Osteocyte (in vitro differentiated cells): ENCODE results near the gene IGSF22. TPM values are rescaled to one million over a fixed set of nuclear protein-coding genes. Genes with fewer than 3 reads are reported as not detected.

Experiments used
- DNase-seq: peaks from one replicate; pipeline ENCODE4 v3.0.0; 2021; ENCODE audit warnings: mixed read lengths; ENCODE audit not compliant: unreplicated experiment; ENCODE audit errors: extremely low spot score
- H3K27ac Mint-ChIP-seq: one replicate; pipeline ENCODE4 v1.8.0; 2021; ENCODE audit warnings: mild to moderate bottlenecking, mixed read lengths; ENCODE audit not compliant: unreplicated experiment
- H3K27me3 Mint-ChIP-seq: one replicate; pipeline ENCODE4 v1.8.0; 2021; ENCODE audit warnings: mixed read lengths; ENCODE audit not compliant: unreplicated experiment
- H3K36me3 Mint-ChIP-seq: one replicate; pipeline ENCODE4 v1.8.0; 2021; ENCODE audit warnings: mixed read lengths; ENCODE audit not compliant: unreplicated experiment
- H3K4me1 Mint-ChIP-seq: one replicate; pipeline ENCODE4 v1.8.0; 2021; ENCODE audit warnings: mixed read lengths; ENCODE audit not compliant: unreplicated experiment
- H3K4me3 Mint-ChIP-seq: one replicate; pipeline ENCODE4 v1.8.0; 2021; ENCODE audit warnings: mild to moderate bottlenecking, moderate library complexity, mixed read lengths; ENCODE audit not compliant: unreplicated experiment
- H3K9me3 Mint-ChIP-seq: one replicate; pipeline ENCODE4 v1.8.0; 2021; ENCODE audit warnings: mixed read lengths; ENCODE audit not compliant: unreplicated experiment
- long read RNA-seq: library from polyadenylated mRNA; unstranded; transcript quantifications from one replicate; pipeline ENCODE4 v2.0.0, GENCODE V29; 2021
- total RNA-seq: library from RNA; stranded (reverse); gene quantifications from 2 replicates; pipeline ENCODE4 v1.2.1, GENCODE V29; 2021
- TF ChIP-seq, protein P1 (sequence below): fragments of 200-600 bp; sonication (generic); IDR thresholded peaks from 2 replicates; pipeline ENCODE4 v1.5.0; 2021; ENCODE audit warnings: antibody characterized with exemption, mild to moderate bottlenecking, moderate library complexity

The IGSF22 gene
- not detected in 2 replicates for total RNA-seq
- long read RNA-seq = 0 reads

DNA sequence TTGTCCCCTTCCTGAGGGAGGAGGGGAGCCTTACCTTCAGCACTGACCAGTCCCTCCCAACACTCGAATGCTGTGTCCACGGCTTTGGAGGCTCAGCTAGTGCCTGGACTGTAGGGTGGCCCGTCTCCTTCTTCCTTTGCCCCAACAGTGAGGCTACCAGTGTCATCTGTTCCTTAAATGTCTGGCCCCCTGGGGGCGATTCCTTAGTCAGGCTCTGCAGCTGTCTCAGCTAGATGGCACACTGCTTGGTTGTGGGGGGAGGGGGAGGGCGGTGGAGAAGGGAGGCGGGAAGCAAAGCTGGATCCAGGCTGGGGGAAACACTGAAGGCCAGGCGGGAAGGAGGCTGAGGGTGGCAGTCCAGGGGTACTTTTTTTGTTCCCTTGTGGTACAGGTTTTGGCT, at the start of gene IGSF22:
Gene IGSF22 (minus strand): TSS at position 149 of the 400 bp plus-strand sequence. CDS start 1,952 bp downstream, outside the sequence.
- Mint-ChIP-seq H3K36me3 (no peaks in the 10 kb centered on the region), H3K27me3 (peaks cover 16% of the 10 kb centered on the region), H3K9me3 (no peaks in the 10 kb centered on the region), H3K4me3 (no peak within 1 kb of the TSS), H3K27ac (no peak within 1 kb of the TSS), H3K4me1 (peaks cover 13% of the 10 kb centered on the region)
- DNase-seq = no peak
- TF ChIP-seq, protein P1, sequence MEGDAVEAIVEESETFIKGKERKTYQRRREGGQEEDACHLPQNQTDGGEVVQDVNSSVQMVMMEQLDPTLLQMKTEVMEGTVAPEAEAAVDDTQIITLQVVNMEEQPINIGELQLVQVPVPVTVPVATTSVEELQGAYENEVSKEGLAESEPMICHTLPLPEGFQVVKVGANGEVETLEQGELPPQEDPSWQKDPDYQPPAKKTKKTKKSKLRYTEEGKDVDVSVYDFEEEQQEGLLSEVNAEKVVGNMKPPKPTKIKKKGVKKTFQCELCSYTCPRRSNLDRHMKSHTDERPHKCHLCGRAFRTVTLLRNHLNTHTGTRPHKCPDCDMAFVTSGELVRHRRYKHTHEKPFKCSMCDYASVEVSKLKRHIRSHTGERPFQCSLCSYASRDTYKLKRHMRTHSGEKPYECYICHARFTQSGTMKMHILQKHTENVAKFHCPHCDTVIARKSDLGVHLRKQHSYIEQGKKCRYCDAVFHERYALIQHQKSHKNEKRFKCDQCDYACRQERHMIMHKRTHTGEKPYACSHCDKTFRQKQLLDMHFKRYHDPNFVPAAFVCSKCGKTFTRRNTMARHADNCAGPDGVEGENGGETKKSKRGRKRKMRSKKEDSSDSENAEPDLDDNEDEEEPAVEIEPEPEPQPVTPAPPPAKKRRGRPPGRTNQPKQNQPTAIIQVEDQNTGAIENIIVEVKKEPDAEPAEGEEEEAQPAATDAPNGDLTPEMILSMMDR = no peak

DNA sequence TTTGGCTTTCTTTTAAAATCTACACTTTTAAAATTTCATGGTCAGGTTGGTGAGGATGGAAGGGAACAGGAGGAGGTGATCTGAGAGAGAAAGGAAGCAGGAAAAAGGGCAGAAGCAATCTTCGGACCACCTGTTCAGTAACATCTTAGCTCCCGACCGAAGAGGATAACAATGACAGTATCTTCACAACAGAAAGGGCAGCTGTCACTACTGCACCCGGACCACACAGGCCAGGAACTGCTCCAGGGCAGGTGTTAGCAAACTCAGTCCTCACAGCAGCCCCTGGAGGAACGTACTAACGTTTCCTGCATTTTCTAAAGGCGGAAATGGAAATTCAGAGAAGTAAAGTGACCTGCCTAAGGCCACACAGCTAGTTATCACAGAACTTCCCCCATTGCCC, 48.8 kb upstream of the IGSF22 start:
- Mint-ChIP-seq H3K27ac (no peak overlapping the region), H3K4me3 (no peak overlapping the region), H3K27me3 (peaks cover 7% of the 10 kb centered on the region), H3K4me1 (no peaks in the 10 kb centered on the region), H3K36me3 (no peaks in the 10 kb centered on the region), H3K9me3 (no peaks in the 10 kb centered on the region)
- TF ChIP-seq, protein P1 = no peak
- no peak for DNase-seq

DNA sequence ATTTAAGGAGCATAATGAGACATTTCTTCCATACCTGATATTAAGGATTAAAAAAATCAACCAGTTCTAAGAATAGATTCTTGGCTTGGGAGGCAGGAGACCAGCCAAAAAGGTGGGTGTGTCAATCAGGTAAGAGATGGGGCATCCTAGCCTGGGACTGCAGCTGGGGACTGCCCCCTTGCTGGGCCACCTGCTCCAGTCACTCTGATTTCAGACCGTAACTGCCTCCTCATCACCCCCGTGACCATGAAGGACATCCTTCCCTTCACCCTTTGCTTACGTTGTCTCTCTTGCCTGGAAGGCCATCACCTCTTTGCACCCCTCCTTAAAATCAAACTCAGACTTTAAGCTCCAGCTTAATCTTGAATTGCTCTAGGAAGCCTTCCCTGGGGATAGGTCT, 47.7 kb upstream of the IGSF22 start:
- TF ChIP-seq, protein P1 = no peak
- no peak for DNase-seq
- Mint-ChIP-seq H3K4me3 (no peak overlapping the region), H3K9me3 (no peaks in the 10 kb centered on the region), H3K27me3 (peaks cover 7% of the 10 kb centered on the region), H3K36me3 (no peaks in the 10 kb centered on the region), H3K4me1 (no peaks in the 10 kb centered on the region), H3K27ac (no peak overlapping the region)

DNA sequence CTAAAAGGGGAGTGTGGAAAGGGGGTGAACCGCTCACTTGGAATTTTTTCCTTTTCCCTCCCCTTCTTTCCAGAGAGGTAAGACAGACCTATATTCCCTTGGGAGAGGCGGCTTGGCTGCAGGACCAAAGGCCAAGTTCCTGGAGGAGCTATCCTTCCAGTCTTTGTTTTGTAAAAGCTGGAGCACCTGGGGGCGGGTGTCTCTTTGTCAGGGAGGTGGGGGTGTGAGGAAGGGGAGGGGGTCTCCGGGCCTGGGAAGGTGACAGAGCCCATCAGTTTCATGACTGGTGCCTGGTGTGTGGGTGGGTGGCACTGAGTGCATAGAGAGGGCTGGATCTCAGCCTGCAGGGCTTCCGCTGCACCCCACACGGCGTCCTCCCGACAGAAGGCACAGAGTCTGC, 47.1 kb upstream of the IGSF22 start:
- Mint-ChIP-seq H3K36me3 (no peaks in the 10 kb centered on the region), H3K27ac (no peak overlapping the region), H3K4me1 (no peaks in the 10 kb centered on the region), H3K27me3 (peaks cover 7% of the 10 kb centered on the region), H3K9me3 (no peaks in the 10 kb centered on the region), H3K4me3 (no peak overlapping the region)
- DNase-seq = no peak
- TF ChIP-seq, protein P1 = no peak

DNA sequence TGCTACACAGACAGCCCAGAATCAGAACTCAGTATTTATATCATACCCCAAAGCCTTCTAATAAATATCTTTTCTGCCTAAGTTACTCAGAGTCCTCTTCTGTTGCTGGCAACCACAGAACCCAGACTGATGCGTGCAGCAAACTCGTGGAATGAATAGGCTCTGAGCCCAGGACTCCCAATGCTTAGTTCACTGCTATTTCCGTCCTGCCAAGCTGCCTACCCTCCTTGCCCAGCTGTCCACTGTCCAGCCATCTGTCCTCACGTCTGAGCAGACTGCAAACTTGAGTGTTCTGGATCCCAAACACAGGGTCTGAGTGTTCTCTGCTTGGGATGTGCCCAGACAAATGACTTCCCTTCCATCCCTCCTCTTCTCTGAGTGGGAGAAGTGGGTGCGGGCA, 46.2 kb upstream of the IGSF22 start:
- H3K36me3 Mint-ChIP-seq = no peaks in the 10 kb centered on the region
- no peaks in the 10 kb centered on the region for H3K9me3 Mint-ChIP-seq
- TF ChIP-seq, protein P1 = no peak
- H3K27me3 Mint-ChIP-seq = peaks cover 7% of the 10 kb centered on the region
- no peaks in the 10 kb centered on the region for H3K4me1 Mint-ChIP-seq
- H3K4me3 Mint-ChIP-seq = no peak overlapping the region
- no peak overlapping the region for H3K27ac Mint-ChIP-seq
- no peak for DNase-seq
